Measurements from ENCODE around the gene CST9L. TPM values are rescaled to one million over a fixed set of nuclear protein-coding genes. Genes with fewer than 3 reads are reported as not detected.

CST9L gene
- polyA plus RNA-seq, 1 donor (not counting 4 experiments of a cell fraction or from before 2014, with no cell fraction given), result not detected

DNA sequence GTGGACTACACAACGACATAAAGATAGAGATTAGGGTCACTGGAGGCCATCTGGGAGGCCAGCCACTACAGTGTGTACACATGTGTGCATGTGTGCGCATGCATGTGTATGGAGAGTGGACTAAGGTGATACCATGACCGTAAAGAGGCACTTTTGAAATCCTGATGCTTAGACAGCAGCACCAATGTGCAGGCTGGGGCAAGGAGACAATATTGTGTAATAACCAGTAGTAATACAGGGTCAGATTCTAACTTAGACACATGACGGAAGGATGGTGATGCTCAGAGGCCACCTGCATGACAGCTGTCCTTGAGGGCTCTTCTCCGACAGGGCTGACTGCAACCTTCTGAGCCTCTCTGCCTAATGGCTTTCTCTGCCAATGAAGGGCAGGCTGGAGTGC, 25.5 kb downstream of the CST9L start:
- no peak overlapping the region for H3K27ac ChIP-seq (ENCODE audit: control insufficient read depth, insufficient read depth, low read length)
- no peaks in the 10 kb centered on the region for H3K27me3 ChIP-seq (ENCODE audit: control insufficient read depth, extremely low read depth, insufficient read depth, low read length)
- H4K20me1 ChIP-seq (ENCODE audit: control insufficient read depth, extremely low read depth, insufficient read depth, low read length), result no peaks in the 10 kb centered on the region
- dilution Hi-C loops (cut with MboI; ENCODE audit: extremely low pct_ligation_motif_present, low sequenced_read_pairs), result no loop called here
- no peak overlapping the region for H2AFZ ChIP-seq (ENCODE audit: control insufficient read depth, low read length)
- no peak overlapping the region for H3K9ac ChIP-seq (ENCODE audit: control insufficient read depth, extremely low read depth, insufficient read depth, low read length)
- H3K9me3 ChIP-seq (ENCODE audit: control insufficient read depth, low read depth, low read length), result no peaks in the 10 kb centered on the region
- H3K4me3 ChIP-seq (ENCODE audit: control insufficient read depth in 2 of 3, extremely low read depth in 1 of 3, insufficient read depth in 2 of 3, low read depth in 1 of 3, low read length in 3 of 3), result no peak overlapping the region
- H3K79me2 ChIP-seq (ENCODE audit: control insufficient read depth, insufficient read depth, low read length), result no peaks in the 10 kb centered on the region
- DNase-seq (ENCODE audit: low read depth, low spot score), result no peak
- H3K9me1 ChIP-seq (ENCODE audit: control insufficient read depth, extremely low read depth, insufficient read depth, low read length), result no peaks in the 10 kb centered on the region
- TF ChIP-seq, protein P1, sequence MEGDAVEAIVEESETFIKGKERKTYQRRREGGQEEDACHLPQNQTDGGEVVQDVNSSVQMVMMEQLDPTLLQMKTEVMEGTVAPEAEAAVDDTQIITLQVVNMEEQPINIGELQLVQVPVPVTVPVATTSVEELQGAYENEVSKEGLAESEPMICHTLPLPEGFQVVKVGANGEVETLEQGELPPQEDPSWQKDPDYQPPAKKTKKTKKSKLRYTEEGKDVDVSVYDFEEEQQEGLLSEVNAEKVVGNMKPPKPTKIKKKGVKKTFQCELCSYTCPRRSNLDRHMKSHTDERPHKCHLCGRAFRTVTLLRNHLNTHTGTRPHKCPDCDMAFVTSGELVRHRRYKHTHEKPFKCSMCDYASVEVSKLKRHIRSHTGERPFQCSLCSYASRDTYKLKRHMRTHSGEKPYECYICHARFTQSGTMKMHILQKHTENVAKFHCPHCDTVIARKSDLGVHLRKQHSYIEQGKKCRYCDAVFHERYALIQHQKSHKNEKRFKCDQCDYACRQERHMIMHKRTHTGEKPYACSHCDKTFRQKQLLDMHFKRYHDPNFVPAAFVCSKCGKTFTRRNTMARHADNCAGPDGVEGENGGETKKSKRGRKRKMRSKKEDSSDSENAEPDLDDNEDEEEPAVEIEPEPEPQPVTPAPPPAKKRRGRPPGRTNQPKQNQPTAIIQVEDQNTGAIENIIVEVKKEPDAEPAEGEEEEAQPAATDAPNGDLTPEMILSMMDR (optimal IDR thresholded peaks at IDR 0.05 in 1 of 3, IDR thresholded peaks at IDR 0.05 in 1 of 3, conservative IDR thresholded peaks at IDR 0.05 in 1 of 3; ENCODE audit: extremely low read depth in 1 of 3, insufficient read depth in 2 of 3, low read length in 3 of 3), result no peak
- no peak for TF ChIP-seq EZH2 (IDR thresholded peaks at IDR 0.05; ENCODE audit: low read length)
- H3K36me3 ChIP-seq (ENCODE audit: control insufficient read depth in 2 of 2, extremely low read depth in 1 of 2, insufficient read depth in 2 of 2, low read length in 2 of 2), result no peaks in the 10 kb centered on the region
- no peak overlapping the region for H3K4me2 ChIP-seq (ENCODE audit: control insufficient read depth, extremely low read depth, insufficient read depth, low read depth, low read length)
- FAIRE-seq, result no peak
- H3K4me1 ChIP-seq (ENCODE audit: control insufficient read depth, extremely low read depth, insufficient read depth, low read length), result peaks cover 10% of the 10 kb centered on the region

DNA sequence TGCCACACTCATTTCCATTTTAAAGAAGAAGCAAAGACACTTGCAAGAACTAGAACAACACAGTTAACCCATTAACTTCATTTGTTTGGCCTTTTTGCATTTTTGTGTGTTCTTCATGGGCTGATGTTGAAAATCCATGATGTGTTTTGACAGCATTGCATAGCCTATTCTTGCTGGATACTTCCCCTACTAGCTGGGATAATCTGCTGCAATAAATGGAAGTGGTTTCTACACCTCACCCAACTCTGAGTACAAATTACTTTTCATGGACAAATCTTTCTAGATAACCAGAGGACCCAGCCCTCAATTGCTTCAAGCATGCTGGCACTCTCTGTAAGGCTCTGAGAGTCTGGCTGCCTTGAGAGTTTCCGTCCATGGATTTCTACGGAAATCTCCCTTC, 26.5 kb downstream of the CST9L start:
- TF ChIP-seq, protein P1 (optimal IDR thresholded peaks at IDR 0.05 in 1 of 3, IDR thresholded peaks at IDR 0.05 in 1 of 3, conservative IDR thresholded peaks at IDR 0.05 in 1 of 3; ENCODE audit: extremely low read depth in 1 of 3, insufficient read depth in 2 of 3, low read length in 3 of 3), result no peak
- no peak for TF ChIP-seq EZH2 (IDR thresholded peaks at IDR 0.05; ENCODE audit: low read length)
- H3K36me3 ChIP-seq (ENCODE audit: control insufficient read depth in 2 of 2, extremely low read depth in 1 of 2, insufficient read depth in 2 of 2, low read length in 2 of 2), result no peaks in the 10 kb centered on the region
- peaks cover 10% of the 10 kb centered on the region for H3K4me1 ChIP-seq (ENCODE audit: control insufficient read depth, extremely low read depth, insufficient read depth, low read length)
- no peak overlapping the region for H3K9ac ChIP-seq (ENCODE audit: control insufficient read depth, extremely low read depth, insufficient read depth, low read length)
- no peak overlapping the region for H3K4me2 ChIP-seq (ENCODE audit: control insufficient read depth, extremely low read depth, insufficient read depth, low read depth, low read length)
- no peaks in the 10 kb centered on the region for H3K9me3 ChIP-seq (ENCODE audit: control insufficient read depth, low read depth, low read length)
- no peak overlapping the region for H3K4me3 ChIP-seq (ENCODE audit: control insufficient read depth in 2 of 3, extremely low read depth in 1 of 3, insufficient read depth in 2 of 3, low read depth in 1 of 3, low read length in 3 of 3)
- no peaks in the 10 kb centered on the region for H4K20me1 ChIP-seq (ENCODE audit: control insufficient read depth, extremely low read depth, insufficient read depth, low read length)
- dilution Hi-C loops (cut with MboI; ENCODE audit: extremely low pct_ligation_motif_present, low sequenced_read_pairs), result no loop called here
- no peaks in the 10 kb centered on the region for H3K9me1 ChIP-seq (ENCODE audit: control insufficient read depth, extremely low read depth, insufficient read depth, low read length)
- no peaks in the 10 kb centered on the region for H3K79me2 ChIP-seq (ENCODE audit: control insufficient read depth, insufficient read depth, low read length)
- FAIRE-seq (no peak), DNase-seq (ENCODE audit: low read depth, low spot score) (no peak)
- H2AFZ ChIP-seq (ENCODE audit: control insufficient read depth, low read length), result no peak overlapping the region
- no peaks in the 10 kb centered on the region for H3K27me3 ChIP-seq (ENCODE audit: control insufficient read depth, extremely low read depth, insufficient read depth, low read length)
- H3K27ac ChIP-seq (ENCODE audit: control insufficient read depth, insufficient read depth, low read length), result no peak overlapping the region

All from keratinocyte (primary cell).